ENCODE data around the gene PHF11.
"Not testable (repeated sequence)": the region's sequence is repeated elsewhere in the genome, so short reads cannot be mapped to it uniquely, and the experiment has no call there.

Gene PHF11

DNA sequence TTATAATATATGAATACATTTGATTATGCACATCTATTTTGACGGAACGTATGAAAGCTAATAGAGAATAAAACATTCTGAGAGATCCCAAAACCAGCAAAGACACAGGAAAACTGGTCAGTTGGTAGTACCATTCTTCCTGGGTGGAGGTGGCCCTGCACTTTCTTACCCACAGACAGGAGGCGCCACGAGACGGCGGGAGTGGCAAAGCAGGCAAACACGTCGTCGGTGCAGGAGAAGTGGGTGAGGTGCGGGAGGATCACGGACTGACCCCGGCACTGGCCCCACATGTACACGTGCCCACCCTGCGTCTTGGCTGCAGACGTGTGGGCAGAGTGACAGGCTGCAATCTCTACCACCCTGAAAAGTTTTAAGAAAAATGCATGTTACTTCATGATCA lies 53.5 kb downstream of the PHF11 start:
- no peak for DNase-seq (ENCODE audit: low spot score)

DNA sequence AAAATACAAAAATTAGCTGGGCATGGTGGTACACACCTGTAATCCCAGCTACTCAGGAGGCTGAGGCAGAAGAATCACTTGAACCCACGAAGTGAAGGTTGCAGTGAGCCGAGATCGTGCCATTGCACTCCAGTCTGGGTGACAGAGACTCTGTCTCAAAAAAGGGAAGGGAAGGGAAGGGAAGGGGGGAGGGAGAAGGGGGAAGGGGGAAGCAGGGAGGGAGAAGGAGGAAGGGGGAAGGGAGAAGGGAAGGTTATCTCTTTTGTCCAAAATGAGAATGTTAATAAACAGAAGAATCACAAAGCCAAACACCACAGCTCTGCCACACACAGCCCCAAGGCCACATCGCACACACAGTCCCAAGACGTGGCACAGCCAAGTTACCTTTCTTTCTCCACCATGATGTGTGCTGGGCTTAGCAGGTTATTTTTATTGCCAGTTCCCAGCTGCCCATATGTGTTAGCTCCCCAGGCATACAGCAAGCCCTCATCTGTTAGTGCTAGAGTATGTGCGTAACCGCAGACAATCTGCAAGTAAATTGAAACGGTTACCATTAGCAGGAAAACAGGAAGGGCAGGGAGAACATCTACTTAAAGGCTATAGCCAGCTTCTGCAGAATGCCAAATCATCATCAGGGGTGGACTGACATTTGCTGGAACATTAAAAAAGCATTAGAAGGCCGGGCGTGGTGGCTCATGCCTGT lies 55.3 kb downstream of the PHF11 start:
- no peak for DNase-seq (ENCODE audit: low spot score)

DNA sequence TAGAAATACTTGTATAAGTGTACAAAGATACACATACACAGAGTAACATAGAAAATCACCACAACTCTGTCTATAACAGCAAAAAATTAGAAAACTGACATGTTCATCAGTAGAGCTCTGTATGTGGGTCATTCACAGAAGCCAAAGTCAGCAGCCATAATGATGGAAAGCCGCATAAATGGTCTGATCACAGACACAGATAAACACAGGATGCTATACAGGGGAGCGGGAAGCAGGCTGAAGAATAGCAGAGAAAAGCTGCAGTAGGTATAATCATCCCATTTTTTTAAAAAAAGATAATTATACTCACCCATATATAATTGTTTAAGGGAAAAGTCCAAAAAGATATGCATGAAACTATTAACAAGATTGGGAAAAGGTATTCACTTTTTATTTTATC lies 58.1 kb downstream of the PHF11 start:
- DNase-seq (ENCODE audit: low spot score) = no peak

DNA sequence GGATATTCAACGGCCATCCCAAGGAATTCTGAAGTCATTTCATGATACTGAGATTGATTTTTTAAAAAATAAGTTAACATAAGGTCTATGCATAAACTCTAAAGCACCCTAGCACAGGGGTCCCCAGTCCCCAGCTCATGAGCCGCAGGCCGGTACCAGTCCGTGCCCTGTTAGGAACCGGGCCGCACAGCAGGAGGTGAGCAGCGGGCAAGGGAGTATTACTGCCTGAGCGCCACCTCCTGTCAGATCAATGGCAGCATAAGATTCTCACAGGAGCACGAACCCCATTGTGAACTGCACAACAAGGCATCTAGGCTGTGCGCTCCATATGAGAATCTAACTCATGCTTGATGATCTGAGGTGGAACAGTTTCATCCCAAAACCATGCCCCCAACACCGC lies 58.6 kb downstream of the PHF11 start:
- no peak for DNase-seq (ENCODE audit: low spot score)

DNA sequence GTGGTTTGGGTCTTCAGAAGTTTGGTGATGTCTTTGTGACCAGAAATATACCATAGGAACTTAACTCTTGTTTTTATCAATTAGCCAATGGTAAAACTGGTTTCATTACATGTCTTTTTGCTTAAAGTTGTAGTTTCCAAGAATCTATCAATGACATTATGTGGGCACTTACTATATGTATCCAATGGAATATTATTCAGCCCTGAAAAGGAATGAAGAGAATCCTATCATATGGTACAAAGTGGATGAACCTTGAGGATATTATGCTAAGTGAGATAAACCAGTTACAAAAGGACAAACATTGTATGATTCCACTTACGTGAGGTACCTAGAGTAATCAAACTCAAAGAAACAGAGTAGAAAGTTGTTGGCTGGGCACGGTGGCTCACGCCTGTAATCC lies 63.3 kb downstream of the PHF11 start:
- no peak for DNase-seq (ENCODE audit: low spot score)

DNA sequence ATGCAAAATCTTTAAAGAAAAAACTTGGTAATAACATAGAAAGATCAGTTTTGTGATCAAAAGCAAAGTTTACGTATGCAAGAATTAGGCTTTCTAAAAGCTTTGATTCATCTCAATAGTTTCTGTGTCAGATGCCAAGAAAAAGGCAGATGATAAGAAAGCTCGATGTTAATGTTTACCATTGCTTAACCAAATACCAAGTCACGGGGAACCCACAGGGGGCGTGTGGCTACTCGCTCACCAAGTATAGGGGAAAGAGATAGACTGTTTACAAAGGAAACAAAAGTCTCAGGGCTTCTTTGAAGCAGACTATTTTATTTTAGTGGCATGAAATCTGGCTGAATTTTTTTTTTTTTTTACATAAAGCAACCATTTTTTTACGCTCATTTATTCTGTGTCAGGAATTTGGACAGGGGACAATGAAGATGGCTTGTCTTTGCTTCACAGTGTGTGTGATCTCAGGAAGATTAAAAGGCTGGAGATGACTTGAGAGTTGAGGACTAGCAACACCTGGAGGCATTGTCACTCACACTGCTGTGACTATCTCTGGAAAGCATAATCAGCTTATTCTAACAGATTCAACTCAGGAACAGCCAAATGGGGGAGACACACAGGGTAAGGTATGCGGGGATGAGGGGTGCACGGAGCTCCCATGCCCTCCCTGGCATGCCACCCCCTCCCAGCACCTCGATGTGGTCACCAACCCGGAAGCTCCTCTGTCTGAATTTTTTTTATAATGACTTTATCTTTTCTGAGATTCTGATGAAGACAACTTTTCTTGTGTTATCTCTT lies 64.7 kb downstream of the PHF11 start:
- no peak for DNase-seq (ENCODE audit: low spot score)

DNA sequence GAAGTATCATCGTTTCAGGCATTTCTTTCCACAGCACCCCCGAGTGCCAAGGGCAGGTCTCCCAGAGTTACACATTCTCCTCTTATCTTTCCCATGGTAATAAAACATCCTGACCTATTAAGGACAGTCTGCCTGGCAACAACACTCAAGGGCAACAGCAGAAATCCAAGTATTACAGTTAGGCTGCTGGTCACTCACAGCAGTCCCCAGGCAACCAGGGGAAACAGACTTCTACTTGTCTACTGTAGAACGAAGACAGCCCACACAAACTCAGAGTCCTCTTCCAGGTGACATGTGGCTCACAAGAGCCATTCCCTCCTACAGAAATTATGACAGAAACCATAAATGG lies 65.3 kb downstream of the PHF11 start:
- DNase-seq (ENCODE audit: low spot score) = no peak

DNA sequence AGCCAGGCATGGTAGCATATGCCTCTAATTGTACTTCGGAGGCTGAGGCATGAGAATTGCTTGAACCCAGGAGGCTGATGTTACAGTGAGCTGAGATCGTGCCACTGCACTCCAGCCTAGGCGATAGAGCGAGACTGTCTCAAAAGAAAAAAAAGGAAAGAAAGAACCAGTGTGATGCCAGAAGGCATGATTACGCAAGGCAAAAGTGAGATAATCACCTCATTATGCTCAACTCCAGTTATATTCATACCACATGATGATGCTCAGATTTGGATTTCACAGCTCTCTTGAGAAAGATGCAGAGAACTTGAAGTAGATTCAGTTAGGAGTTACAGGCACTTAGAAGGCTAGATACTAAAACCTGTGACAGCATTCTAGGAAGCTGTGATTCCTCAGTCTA lies 67.8 kb downstream of the PHF11 start:
- no peak for DNase-seq (ENCODE audit: low spot score)

DNA sequence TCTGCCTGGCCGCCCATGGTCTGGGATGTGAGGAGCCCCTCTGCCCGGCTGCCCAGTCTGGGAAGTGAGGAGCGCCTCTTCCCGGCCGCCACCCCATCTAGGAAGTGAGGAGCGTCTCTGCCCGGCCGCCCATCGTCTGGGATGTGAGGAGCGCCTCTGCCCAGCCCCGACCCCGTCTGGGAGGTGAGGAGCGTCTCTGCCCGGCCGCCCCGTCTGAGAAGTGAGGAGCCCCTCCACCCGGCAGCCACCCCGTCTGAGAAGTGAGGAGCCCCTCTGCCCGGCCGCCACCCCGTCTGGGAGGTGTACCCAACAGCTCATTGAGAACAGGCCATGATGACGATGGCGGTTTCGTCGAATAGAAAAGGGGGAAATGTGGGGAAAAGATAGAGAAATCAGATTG lies 69.7 kb downstream of the PHF11 start:
- DNase-seq (ENCODE audit: low spot score) = not testable (repeated sequence)

DNA sequence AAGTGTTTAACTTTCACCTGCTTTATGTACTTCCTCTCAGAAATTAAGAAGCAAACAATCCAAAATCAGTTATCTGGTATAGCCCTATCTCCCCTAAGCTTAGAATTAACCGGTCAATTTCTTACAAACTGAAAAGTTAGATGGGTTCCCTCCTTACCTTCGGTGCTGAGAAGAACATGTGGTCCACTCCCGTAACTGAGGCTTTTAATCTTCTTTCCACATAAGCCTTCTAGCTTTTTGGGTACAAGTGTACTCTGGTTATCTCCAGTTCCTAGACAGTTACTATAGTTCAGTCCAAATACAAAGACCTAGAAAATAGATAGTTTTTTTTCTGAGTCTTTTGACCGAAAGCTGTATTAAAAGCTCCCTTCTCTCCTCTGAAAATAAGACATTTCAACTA lies 70.7 kb downstream of the PHF11 start:
- DNase-seq (ENCODE audit: low spot score) = no peak

DNA sequence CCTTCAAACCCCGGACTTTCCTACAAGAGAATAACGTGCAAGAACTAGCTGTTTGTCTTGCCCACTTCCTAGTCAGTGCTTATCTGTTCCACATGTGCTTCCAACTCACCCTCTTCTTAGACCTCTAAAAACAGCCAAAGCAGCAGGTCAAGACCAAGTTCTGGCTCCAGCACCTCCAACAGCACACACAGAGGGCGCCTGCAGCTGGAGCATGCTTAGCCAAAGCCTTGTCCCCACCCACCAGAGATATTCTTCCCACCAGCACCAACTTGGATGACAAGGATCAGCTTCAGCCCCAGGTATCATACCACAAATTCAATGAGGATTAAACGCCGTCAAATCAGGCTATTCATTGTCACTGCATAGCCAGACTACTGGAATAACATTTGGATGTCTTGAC lies 71.7 kb downstream of the PHF11 start:
- no peak for DNase-seq (ENCODE audit: low spot score)

DNA sequence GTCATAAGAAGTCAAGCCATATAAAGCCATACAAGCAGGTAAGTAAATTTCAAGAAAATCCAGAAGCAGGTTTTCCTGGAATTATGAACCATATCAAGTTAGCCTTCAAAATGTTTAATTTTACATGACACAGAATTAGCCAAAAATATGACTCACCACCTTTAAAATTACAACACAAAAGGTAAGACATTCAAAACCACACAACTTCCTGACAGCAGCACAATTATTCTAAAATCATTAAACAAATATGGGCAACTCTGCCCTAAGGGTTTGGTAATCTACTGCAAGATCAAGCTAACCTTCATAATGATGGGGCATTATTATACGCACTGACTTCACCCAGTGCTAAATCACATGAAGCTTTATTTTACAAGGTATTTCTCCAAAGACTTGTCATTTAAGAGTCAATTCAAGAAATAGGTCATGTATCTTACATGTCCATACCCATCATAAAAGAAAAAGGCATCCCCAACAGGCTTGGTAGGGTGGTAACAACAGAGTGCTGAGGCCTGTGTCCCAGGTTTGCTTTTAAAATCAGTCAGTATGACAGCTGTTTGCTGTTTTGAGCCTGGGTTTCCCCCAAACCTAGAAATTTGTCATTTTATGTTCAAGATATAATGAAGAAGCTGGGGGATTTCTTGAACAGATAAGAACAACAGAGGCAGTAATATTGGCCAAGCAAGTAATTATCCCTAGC lies 74.4 kb downstream of the PHF11 start:
- no peak for DNase-seq (ENCODE audit: low spot score)

DNA sequence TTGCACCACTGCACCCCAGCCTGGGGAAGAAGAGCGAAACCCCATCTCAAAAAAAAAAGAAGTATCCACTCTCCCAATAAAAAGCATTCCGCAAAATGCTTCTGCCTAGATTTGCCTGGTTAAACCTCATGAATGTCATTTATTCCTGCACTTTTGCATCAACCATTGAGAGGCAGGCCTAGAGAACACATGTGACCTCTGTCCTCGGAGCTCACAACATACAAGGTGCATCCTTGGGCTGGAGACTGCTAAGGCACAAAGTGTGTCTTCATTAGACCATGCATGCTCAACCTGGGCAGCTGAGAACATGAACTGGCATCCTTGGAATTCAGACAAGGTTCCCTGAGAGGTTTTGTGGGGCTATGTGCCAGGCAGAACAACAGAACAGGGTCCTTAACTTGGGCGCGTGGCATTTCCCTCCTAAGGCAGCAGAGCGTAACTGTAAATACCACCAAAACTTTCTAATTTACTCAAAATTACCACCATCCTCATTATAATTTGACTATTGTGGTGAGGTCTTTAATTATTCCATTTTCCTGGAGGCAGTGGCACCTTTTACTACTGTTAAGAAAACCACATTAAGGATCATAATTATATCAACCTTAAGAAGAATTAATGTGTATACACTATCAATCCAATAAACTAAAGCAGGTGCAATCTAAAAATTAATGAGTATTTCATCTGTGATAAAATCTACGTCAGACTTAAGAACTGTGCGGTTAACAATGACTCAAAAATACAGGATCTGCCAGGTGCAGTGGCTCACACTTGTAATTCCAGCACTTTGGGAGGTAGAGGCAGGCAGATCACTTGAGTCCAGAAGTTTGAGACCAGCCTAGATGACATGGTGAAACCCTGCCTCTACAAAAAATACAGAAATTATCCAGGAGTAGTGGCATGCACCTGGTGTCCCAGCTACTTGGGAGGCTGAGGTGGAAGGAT lies 75.8 kb downstream of the PHF11 start:
- no peak for DNase-seq (ENCODE audit: low spot score)
